GM19324 (cell line): Measurements from ENCODE around the gene KCNK18.

ENCODE experiments used
- ATAC-seq: cut with Tn5 transposase; IDR thresholded peaks from one replicate; pipeline ENCODE4 v1.9.1; 2021; ENCODE audit warnings: mild to moderate bottlenecking, moderate library complexity; ENCODE audit not compliant: unreplicated experiment, low FRiP score

KCNK18 gene

GRCh38 chr10:117197189-117197588 is at the start of gene KCNK18:
TSS of gene KCNK18 (plus strand) at chr10:117197489. CDS start at chr10:117197489, 0 bp downstream.
- ATAC-seq: no peak

- ATAC-seq: no peak
These were observed 49.0 kb upstream of the KCNK18 start for GRCh38 chr10:117148284-117148683.

- no peak for ATAC-seq
These were observed 44.6 kb upstream of the KCNK18 start for GRCh38 chr10:117152668-117153067.

DNA sequence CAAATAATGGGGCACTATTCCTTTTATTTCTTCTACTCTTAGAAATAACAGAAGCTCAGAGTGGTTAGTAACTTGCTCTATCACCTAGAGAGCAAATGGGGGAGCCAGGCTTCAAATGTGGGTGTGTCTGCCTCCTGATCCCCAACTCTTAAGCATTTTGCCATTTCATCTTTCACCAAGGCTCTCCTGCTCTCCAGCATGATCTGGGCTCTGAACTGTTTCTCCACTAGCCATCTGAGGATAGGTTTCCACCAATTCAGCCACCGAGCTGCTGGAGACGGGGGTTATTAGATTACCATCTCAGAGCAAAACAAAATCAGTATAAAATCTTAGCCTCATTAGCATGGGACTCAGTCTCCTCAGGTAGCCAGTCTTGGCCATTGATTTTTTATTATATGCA is 39.0 kb upstream of the KCNK18 start:
- ATAC-seq: no peak

DNA sequence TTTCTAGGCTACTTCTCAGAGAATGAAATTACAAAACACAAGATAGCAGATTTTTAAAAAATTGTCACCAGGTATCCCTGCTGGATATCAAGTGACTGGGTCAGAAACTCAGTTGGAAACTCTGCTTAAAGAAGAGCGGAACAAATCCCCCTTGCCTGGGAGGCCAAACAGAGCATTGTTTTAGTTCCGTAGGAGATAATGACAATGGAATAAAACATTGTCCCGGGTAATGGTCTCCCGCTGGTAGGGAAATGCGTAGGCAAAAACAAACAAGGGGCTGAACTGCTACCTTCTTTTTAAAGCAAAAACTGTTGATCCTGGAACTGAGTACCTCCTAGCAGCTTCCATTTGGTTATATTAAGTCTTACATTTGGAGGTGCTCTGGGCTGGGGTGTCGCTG is 37.9 kb upstream of the KCNK18 start:
- no peak for ATAC-seq

- ATAC-seq: no peak
These were observed 36.7 kb upstream of the KCNK18 start for GRCh38 chr10:117160567-117160966.

- ATAC-seq: no peak
These were observed 35.8 kb upstream of the KCNK18 start for GRCh38 chr10:117161386-117162033.

GRCh38 chr10:117162093-117163060 is 34.9 kb upstream of the KCNK18 start:
- no peak for ATAC-seq

DNA sequence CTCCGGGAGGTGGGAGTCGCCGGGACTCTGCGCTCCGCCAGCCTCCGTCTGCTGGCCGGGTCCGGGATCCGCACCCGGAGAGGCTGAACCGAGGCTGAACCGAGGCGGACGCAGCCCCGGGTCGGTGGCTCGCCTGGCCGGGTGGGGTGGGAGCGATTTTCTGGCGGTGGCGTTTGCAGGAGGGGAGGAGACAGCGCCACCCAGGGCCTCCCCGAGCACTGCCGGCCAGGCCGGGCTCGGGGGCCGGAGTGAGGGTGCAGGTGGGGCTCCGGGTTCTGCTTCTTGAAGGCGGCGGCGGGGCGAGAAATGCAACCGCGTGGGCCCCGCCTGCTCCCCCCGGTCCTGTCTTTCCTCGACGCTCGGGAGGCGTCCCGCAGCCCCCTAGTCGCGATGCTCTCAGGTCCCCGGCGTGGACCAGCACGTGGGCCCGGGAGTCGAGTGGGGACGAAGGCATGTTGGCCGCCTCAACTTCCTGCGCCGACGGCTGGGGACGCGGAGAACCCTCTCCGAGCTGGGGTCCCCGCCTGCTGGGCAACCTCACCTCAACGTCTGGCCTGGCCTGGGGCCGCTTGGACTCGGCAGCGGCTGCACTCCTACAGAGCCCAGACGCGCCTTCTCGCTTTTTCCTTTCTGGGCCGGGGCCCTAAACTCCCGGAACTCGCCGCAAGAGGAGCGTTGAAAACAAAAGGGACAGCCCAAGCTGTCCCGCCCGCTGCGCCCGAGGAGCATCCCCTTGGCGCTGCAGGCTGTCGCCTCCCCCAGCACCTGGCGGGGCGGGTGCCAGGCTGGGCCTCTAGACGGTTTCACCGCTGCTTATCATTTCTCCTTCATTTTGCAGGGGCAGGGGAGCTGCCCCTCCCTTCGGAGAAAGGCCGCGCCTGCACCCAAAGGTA is 34.0 kb upstream of the KCNK18 start:
- ATAC-seq: no peak

DNA sequence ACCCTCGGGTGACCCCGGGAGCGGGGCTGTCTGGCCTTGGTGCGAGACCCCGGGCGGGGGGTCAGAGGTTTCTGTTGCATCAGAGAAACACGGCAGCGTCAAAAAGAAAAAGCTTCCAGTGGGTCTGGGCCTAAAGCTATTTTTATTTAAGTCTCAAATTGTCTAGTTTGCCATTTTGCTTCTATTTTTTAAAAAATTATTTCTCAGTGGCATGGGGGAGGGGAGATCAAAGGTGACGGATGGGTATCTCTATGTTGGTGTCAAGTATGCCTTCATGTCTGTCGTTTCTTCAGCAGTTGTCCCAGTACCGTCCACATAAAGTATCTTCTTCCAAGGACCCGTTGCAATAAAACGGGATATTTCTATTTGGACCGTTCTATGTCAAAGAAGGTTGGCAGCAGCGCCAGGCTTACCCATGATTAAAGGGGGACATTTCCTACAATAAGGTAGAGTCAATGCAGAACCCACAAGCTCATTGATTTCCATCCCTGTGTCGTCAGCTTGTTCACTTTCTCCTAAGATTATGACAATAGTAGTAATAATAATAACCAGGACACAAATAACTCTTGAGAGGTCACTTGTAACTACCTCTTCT is 33.2 kb upstream of the KCNK18 start:
- ATAC-seq: no peak

DNA sequence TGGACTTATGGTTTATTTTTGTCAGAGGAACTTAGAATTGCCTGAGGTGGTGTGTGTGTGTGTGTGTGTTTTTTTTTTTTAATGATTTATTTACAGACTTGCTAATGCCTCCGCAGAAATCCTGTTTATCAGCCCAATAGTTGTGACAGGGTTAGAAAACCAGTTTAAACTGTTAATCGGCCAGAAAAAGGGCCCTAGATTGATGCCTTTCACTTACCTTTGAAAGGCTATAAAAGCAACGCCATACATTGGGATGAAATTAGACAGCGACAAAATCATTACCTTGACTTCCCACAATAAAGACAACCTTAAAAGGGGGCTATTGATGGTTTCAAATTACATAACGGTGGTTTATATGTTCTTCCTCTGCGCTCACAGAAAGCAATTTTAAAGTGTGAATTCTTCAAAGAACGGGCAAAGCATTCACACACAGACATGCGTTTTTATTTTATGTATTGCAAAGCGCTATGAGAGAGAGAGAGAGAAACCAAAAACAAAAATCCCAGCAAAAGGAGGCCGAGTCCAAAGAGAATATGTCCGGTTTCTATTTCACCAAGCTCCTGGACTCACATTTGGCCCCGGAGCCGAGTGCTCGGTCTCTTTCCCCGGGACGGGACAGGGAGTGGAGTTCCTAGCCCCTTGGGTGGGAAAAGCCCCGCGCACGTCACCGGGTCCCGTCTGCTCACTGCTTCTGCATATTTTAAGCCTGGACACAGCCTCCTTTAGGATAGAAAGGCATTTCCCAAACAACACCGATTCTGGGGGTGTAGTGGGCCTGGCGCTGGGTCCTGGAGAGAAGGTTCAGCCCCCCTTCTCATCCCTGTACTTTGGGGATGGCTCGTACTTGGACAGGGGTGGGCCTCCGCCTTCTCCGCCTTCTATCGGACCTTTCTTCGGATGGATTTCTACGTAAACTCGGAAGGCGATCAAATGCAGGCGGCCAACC is 32.4 kb upstream of the KCNK18 start:
- ATAC-seq: no peak

DNA sequence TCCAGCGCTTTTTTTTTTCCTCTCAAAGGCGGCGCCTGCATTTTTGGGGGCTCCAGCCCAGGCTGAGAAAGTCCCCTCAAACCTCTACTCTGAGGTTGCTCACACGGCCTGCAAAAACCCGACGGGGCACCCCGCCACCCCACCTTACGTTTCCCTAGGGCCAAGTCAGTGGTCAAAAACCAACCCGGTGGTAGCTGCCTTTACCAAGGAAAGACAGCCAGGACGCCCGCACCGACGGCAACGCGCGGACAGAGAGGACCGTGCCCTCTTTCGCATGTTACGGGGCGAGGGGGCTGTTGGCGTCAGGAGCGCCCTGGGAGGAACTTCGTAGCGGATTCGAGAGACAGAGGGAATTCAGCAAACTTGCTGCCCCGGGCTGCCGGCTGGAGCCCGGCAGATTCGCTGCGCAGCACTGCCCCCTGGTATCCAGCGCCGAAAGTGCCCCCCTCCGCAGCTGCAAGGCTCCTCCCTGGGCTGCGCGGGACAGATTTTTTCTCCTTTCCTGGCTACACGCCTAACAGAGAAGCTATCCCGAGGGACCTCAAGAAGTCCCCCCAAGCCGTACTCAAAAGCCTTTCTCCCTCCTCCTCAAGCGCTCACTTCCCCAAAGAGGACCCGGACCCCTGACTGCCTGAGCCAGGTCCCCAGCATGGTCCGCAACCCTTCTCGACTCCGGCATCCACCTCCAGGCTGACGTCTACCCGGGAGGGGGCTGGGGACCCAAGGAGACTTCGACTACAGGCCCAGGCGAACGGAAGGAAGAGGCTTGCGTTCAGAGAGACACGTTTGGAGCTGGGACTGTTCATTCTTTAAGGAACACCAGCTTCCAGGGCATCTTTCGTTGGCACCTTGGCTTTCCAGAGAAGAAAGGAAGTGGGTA is 31.5 kb upstream of the KCNK18 start:
- ATAC-seq: no peak

GRCh38 chr10:117166418-117167345 is 30.6 kb upstream of the KCNK18 start:
- no peak for ATAC-seq

DNA sequence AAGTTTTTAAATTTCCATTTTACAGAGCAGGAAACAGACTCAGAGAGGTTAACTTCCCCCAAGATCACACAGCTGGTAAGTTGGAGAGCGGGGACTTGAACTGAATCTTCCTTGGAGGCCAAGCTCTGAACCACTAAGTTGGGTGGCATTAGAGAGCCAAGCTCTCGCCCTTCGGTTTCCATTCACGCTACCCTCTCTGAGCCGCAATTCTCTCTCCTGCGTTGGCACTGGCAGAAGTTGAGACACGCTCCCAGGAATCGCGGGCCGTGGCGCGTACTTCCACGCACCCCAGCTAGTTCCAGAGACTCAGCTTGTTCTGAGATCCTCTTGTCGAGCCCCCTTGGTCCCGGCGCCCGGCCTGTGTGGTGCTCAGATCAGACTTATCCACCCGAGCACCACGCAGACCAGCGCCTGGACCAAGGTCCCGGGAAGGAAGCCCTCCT is 29.9 kb upstream of the KCNK18 start:
- no peak for ATAC-seq

DNA sequence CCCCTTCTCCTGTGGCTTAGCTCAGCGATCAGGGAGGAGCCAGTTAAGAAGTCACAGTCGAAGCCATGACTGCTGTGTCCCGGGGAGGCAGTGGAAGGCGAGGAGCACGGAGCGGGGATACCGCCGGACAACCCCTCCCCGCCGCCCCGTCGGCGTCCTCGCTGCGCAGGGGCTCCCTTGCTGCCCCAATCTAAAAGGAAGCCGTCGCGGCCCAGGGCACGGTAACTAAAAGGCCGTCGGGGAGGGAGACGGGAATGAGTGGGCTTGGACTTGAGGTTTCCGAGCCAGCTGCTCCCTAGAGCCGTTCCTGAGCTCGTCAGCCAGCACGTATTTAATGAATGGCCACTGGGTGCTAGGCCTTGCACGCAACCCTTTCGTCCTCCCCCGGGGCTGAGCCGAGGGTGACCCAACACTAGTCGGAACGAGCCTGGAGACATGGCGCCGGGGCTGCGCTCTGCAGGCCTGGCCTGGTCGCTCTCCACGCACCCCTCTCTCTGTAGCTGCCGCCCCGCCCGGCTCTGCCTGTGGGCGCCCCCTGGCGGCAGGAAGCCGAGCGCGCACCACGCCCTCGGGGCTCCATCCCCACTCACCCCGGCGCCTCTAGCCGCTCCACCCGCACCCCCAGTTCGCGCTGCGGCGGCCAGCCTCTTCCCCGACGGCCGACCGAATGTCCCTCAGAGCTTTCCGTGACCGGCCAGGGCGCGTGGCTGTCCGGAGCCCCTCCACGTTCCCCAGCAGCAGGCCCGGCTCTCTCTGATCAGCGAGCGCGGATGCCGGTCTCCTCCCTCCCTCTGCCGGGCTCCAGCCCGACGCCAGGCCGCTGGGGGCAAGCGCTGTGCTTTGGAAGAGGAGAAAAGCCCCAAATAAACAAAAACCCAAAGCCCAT is 29.3 kb upstream of the KCNK18 start:
- peak; percentile 85 for ATAC-seq

GRCh38 chr10:117168729-117169128 is 28.6 kb upstream of the KCNK18 start:
- no peak for ATAC-seq
